ENCODE results near the gene USP27X. TPM values are rescaled to one million over a fixed set of nuclear protein-coding genes. Genes with fewer than 3 reads are reported as not detected.

The USP27X gene
- total and polyA plus RNA-seq, 2 of the 4 experiments (the other 2 are of a cell fraction) = 2.7 to 6.3 TPM

GRCh38 chrX:49901048-49901447, 21.8 kb downstream of the USP27X start:
- CTCF ChIA-PET = no interaction called here
- no peak overlapping the region for H2BK20ac ChIP-seq (ENCODE audit: low read depth, low read length)
- H2BK5ac ChIP-seq (ENCODE audit: low read depth, low read length, poor library complexity, severe bottlenecking) = no peak overlapping the region
- no peak overlapping the region for H2AFZ ChIP-seq (replicated peaks; ENCODE audit: low read length, poor library complexity)
- no peak overlapping the region for H3K4me3 ChIP-seq (ENCODE audit: insufficient read depth, low read depth, low read length)
- no peak overlapping the region for H4K8ac ChIP-seq (ENCODE audit: low read depth in 2 of 2, low read length in 2 of 2)
- H3K27me3 ChIP-seq (ENCODE audit: control insufficient read depth, insufficient read depth, low read length) = no peaks in the 10 kb centered on the region; the same call in 1 of the 2 replicates
- H3K4me2 ChIP-seq (ENCODE audit: low read depth, low read length) = no peak overlapping the region
- dilution Hi-C loops (cut with HindIII; ENCODE audit: low sequenced_read_pairs, unreplicated experiment) (no loop called here), intact Hi-C loops (cut with micrococcal nuclease) (no loop called here), in situ Hi-C loops (cut with MboI; ENCODE audit: low sequenced_read_pairs) (loop anchor here (25.0 kb wide), 1 partner anchor 686 kb away; no protein-coding TSS in a partner anchor)
- no peak overlapping the region for H3K4ac ChIP-seq (ENCODE audit: low read depth, low read length)
- no peak overlapping the region for H4K91ac ChIP-seq (ENCODE audit: insufficient read depth, low read depth, low read length)
- no peak overlapping the region for H3K23ac ChIP-seq (ENCODE audit: low read depth, low read length)
- H2AK5ac ChIP-seq (ENCODE audit: low read depth, low read length) = no peak overlapping the region
- no peaks in the 10 kb centered on the region for H4K20me1 ChIP-seq (ENCODE audit: insufficient read depth, low read length)
- ATAC-seq (ENCODE audit: low read depth) (no peak), DNase-seq (no peak)
- H3K56ac ChIP-seq (ENCODE audit: extremely low read depth, insufficient read depth, low read length) = no peak overlapping the region
- no peaks in the 10 kb centered on the region for H3K9me3 ChIP-seq (ENCODE audit: control insufficient read depth, insufficient read depth, low read length)
- H2AK9ac ChIP-seq (replicated peaks; ENCODE audit: low read depth, low read length, poor library complexity) = no peak overlapping the region
- H3K14ac ChIP-seq (replicated peaks; ENCODE audit: low read depth, low read length) = no peak overlapping the region
- no peak overlapping the region for H2BK120ac ChIP-seq (ENCODE audit: low read depth, low read length)
- H2BK15ac ChIP-seq (ENCODE audit: low read depth, low read length) = no peak overlapping the region
- no peaks in the 10 kb centered on the region for H3K79me1 ChIP-seq (ENCODE audit: low read depth in 1 of 2, low read length in 2 of 2)
- TF ChIP-seq RAD21 (IDR thresholded peaks at IDR 0.05; ENCODE audit: low read length) (no peak), BHLHE40 (IDR thresholded peaks at IDR 0.05; ENCODE audit: low read depth, low read length) (no peak), FOS (IDR thresholded peaks at IDR 0.05; ENCODE audit: low read depth, low read length) (no peak), CHD1 (IDR thresholded peaks at IDR 0.05; ENCODE audit: low read depth, low read length) (no peak), POLR2A (IDR thresholded peaks at IDR 0.05; ENCODE audit: low read depth, low read length) (no peak), NFE2L2 (IDR thresholded peaks at IDR 0.05; ENCODE audit: low read depth, low read length) (no peak), MAFK (IDR thresholded peaks at IDR 0.05; ENCODE audit: low read depth, low read length) (no peak)
- TF ChIP-seq, protein P1, sequence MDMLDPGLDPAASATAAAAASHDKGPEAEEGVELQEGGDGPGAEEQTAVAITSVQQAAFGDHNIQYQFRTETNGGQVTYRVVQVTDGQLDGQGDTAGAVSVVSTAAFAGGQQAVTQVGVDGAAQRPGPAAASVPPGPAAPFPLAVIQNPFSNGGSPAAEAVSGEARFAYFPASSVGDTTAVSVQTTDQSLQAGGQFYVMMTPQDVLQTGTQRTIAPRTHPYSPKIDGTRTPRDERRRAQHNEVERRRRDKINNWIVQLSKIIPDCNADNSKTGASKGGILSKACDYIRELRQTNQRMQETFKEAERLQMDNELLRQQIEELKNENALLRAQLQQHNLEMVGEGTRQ (IDR thresholded peaks at IDR 0.05; ENCODE audit: low read depth, low read length) = no peak
- H3K36me3 ChIP-seq (ENCODE audit: control insufficient read depth, insufficient read depth, low read length) = no peaks in the 10 kb centered on the region
- POLR2A ChIA-PET (ENCODE audit: unreplicated experiment) = no interaction called here
- H3K18ac ChIP-seq (ENCODE audit: low read depth, low read length) = no peak overlapping the region
- H3K9ac ChIP-seq (ENCODE audit: low read depth, low read length) = no peak overlapping the region
- no peak overlapping the region for H3K27ac ChIP-seq (ENCODE audit: insufficient read depth, low read length)
- BruUV-seq (replicated peaks) = no TSS peak
- no peaks in the 10 kb centered on the region for H3K9me1 ChIP-seq (ENCODE audit: insufficient read depth, low read length)
- no peak overlapping the region for H4K5ac ChIP-seq (ENCODE audit: low read depth, low read length)
- no peaks in the 10 kb centered on the region for H3K4me1 ChIP-seq (ENCODE audit: control insufficient read depth, insufficient read depth, low read length)
